ENCODE data around the gene ANGPTL2.

The ANGPTL2 gene

DNA sequence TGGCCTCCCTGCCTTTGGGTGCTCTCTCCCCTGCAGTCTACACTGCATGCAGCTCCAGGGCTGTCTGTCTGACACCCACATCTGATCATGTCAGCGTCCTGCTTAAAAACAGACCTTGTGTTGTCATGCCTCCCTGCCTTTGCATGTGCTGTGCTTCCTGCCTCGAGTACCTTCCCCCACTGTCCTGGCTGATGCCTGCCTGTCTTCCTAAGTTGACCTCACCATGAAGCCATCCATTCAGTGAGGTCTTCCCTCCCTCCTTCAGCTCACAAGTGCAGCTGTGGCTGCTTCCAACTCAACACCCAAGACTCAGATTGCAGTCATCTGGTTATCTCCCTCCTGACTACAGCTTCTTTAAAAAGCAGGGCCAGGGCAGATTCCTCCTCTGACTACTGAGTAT, 5.5 kb downstream of the ANGPTL2 start:
- DNase-seq = peak in 1 of 14 donors; percentile 34

DNA sequence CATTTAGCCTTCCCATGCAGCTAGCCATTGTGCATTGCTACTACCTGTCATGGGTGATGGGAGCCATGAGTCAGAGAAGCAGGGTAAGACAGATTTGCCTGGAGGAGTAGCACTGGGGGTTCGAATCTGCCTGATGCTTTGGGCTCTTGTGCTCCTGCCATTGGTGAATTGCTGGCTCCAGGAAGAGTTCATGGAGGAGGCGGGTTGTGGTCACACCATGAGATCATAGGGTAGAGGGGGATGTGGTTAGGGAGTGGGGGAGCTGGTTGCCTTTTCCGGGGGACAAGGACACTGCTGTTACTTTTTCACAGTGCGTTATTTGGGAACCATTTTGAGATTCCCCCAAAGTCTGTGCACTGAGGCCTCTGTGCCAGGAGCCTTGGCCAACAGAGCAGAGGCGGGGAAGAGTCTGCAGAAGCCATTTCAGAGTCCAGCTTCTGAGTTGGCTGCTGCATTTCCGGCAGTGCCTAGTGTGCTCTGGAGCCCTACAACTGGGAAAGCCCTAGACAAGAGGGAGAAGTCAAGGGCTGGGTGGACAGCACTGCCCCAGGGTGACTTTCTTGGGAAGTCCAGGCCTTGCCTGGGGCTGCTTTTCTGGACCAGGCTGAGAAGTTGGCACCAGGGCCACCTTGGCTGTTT, 6.2 kb downstream of the ANGPTL2 start:
- DNase-seq = no peak

DNA sequence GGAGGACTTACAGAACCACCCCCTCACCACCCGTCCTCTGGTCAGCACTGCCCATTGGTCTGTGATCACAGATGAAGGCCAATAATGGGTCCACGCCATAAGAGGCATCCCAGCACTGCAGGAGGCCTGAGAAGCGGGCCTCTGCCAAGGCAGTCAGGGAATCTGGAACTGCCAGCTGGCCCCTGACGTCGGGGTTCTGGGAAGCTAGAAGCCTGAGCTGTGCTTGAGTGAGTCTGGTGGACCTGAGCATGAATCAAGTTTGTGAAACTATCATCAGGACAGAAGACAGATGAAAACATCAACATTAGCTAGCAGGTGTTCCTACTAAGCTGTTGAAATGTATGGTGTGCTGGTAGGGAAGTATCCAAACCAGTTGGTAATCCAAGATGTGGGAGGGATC, 7.8 kb downstream of the ANGPTL2 start:
- DNase-seq = peak in 2 of 14 donors; percentile 71 to 80

DNA sequence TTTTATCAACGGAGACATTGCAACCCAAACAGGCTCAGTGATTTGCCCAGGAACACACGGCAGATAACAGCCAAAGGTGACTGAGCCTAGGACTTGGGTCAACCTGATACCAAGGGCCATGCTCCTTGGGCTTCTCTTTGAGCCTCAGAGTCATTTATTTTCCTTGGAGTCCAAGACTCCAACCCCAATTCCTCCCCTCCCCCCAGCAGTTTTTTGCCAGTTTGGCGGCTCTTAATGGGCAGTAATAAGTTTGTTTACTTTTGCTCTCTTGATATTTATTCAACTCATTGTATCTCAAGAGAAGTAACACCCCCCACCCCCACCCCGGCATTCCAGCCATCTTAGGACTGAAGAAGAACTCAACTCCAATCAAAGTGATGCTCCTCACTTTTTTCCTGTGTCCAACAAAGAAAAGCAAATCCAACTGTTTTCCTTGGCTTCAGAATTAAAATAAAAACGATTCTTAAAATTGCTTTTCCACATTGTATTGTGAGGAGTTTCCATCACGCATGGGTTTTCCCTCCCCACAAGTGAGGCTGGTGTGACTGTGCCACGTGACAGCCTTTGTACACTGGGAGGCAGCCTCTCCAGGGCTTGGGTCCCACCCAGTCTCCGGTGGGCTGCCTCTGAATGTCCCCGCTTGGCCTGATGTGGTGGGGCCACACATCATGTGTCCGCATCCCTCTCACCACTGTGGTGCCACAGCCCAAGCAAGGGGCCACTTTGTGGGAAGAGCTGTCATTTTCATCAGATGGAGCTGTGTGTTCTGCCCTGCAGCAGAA, 9.1 kb downstream of the ANGPTL2 start:
- no peak for DNase-seq

DNA sequence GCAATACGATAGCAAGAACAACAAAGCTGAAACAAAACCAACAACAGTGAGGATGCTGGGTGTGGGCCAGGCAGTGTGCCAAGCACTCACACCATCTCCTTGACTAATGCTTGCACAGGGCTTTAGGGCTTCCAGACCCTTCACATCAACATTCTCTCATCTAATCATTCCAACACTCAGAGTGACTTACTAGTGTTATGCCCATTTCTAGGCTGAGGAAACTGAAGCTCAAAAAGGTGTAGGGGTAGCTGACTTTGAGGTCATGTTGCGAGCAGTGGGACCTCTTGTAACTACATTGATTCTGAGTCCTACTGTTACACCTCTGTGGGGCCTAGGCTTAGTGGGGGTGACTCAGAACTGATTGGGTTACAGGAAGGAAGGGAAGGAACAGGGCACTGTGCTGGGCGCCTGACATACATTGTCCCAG, 9.7 kb downstream of the ANGPTL2 start:
- no peak for DNase-seq

DNA sequence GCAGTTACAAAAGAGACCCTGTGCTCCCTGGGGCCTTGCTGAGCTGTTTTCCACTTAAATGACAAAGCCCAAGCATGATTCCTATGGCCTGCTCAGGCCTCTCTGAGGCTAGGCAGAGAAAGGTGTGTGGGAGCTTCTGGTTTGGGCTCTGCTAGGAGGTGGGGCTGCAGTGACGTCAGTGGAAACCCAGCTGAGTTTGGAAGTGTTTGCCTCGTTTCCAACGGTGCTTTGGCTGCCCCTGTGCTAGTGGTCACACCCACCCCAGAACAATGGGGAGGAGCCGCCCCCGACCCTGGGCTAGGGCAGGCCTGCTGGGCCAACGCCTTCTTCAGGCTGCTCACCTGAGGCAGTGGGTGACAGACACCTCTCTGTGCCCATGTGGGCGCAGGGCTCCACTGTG, 10.4 kb downstream of the ANGPTL2 start:
- peak in 1 of 14 donors; percentile 75 for DNase-seq

DNA sequence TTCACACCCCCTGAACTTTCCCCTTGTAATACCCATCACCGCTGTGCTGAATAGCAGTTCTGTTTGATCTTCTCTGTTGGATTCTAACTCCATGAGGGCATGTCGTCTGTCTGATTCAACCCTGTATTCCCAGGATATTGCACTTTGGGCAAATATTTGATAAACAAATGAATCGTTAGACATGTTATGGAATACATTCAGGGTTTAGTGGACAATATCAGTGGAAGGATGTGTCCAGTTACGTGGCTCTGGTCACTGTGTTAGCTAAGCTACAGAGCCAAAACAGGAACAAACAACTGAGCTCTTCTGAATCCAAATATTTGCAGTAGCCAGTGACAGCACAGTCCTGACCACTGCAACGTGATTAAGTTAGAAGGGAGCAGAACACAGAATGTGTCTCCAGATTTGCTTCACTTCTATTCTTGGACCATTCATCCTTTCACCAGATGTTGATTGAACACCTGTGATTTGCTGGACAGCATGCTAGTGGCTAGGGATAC, 13.2 kb downstream of the ANGPTL2 start:
- no peak for DNase-seq

DNA sequence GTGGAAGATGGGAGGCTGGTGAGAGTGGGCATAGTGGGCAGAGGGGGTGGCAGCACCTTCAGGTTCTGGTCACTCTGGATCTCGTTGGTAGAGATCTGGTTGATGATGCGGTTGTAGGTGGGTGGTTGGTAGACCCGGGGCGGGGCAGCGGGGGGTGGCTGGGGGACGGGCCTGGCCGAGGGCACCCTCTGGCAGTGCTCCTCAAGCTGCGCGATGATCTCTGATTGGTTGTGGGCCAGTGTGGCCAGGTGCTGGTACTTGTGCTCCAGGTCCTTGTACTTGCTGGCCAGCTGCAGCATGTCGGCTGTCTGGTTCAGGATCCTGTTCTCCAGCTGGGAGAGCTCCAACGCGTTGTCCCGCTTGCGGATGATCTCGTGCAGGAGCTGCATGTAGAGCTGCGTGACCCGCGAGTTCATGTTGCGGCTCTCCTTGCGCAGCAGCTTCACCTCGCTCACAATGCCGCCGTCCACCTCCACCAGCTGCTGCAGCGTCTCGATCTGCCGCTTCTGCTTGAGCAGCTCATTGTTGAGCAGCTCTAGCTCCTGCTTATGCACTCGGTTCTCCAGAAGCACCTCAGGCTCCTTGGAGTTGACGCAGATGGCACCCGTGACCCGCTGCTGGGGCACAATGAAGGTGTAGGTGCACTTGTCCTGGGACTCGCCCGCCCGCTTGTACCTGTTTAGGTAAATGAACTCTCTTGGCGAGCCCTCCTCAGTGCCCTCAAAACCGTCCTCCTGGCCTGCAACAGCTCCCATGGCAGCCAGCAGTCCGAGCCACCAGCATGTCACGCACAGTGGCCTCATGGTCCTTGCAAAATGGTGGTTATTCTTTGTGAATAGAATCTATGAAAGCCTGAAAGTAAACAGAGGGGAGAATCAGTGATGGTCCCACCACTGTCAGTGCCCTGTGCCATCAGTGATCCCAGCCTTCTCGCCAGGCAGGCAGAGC, 14.2 kb downstream of the ANGPTL2 start:
- peak in 1 of 14 donors; percentile 26 for DNase-seq

DNA sequence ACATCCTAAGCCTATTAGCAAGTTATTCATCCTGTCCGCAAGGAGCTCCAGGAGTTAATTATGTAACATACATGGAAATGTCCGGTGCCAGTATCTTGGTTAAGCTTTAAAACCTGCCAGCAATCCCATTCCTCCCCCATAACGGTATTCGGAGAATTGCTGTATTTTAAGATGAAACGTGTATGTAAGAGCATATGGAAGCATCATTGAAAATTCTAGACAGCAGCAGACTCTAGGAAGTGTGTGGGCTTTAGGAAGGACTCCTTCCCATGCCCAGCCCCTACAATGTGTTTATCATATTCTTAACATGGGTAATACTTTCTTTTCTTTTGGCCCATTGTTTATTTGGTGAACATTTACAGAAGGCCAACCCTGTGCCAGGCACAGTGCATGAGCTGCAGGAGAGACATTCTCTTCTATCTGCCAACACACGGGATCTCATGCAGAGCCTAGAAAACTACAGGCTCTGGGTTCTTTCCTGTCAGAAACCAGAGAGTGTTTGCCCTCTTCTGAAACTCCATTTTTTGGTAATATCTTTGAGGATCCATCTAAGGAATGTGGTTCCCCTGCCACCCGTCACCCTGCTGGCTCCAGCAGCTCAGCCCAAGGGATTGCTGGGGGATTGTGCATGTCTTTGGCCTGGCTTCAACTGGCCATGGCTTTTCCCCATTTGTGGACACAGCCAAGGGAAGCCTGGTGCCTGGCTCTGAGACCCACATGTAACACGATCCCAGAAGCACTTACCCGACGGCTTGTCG, 15.1 kb downstream of the ANGPTL2 start:
- DNase-seq = peak in 2 of 14 donors; percentile 32 to 62

DNA sequence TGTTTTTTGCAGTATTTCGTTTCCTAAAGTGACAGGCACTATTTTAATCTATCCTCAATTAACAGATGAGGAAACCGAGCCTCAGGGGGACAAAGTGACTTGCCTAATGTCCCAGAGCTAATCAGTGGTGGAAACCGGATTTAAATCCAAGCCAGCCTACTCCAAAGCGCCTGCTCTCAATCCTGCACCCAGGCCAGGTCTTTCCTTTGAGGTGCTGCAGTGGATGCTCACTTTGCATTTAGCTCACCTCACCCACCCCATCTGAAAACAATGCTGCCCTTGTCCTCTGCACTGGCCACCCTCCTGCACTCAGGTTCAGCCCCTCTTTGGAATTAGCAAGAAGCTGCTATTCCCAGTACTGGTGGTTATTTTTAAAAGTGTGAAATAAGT, 16.0 kb downstream of the ANGPTL2 start:
- DNase-seq = no peak

DNA sequence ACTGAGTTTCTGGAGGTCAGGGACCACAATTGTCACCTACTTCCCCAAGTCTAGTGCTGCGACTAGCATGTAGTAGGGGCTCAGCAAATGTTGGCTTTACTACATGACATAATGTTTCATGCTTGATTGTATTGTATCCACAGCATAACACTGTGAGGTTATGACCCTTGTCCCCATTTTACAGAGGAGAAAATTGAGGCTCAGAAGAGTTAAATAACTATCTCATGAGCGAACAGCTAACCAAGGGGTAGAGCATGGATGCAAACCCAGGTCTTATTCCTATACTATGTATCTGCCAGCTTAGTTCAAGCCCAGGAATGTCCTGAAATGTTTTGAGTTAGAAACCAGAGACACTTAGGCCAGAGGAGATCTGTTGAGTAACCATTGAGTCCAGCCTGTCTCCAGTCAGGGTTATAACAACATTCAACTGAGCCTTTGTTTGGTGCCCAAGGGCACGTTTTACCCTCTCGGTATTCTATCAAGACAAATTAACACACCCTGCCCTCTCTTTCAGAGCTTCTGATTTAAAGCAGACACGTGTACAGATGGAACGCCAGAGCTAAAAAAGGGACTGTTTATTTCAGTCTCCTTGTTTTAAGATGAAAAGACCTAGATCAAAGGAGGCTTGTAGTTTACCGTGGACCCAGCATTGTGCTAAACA, 16.5 kb downstream of the ANGPTL2 start:
- no peak for DNase-seq

DNA sequence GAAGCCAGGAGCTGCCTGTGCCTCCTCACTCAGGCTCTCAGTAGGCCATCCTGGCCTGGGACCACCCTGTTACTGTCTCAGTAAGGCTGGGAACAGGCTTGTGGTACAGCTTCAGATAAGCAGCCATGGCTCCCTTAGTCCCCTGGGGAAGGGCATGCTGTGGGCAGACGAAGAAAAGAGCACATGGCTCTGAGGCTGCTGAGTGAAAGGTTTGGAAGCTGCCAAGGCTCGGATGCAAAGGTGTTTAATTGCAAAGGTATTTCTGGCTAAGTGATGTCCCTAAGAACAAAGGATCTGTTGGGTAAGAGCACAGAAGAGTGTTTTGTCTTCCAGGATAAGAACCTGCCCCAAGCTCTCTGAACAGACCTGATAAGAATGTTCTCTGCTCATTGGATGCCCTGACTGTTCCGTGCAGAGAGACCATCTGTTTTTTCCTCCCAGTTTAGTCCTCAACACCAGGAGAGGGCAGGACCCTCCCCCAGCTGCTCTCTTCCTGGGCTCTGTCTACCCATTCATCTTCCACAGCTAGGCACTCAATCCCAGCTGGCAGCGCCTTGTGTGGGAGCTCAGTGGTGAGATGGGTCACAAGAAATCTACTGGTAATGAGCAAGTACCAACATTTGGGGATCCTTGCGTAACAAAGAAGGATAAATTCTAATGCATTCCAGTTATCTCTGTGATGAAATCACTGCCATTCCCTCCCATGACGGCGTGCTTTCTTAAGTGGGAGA, 17.7 kb downstream of the ANGPTL2 start:
- peak in 1 of 14 donors; percentile 66 for DNase-seq

DNA sequence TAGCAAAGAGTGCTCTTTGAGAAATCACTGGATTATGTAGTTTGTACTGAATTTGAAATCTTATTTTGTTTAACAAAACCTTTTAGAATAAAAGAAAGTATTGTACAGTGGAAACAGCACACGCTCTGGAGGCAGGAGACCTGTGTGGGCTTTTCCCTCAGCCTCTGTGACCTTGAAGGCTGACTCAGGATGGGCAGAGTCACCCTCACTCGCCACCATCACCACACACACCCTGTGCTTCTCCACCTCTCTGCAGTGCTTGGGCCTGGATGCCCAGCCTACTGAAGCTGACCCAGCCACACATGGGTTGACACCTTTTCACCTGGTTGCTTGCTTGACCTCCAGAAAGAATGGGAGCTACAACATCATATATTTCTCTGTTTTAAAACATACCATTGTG, 19.6 kb downstream of the ANGPTL2 start:
- no peak for DNase-seq

DNA sequence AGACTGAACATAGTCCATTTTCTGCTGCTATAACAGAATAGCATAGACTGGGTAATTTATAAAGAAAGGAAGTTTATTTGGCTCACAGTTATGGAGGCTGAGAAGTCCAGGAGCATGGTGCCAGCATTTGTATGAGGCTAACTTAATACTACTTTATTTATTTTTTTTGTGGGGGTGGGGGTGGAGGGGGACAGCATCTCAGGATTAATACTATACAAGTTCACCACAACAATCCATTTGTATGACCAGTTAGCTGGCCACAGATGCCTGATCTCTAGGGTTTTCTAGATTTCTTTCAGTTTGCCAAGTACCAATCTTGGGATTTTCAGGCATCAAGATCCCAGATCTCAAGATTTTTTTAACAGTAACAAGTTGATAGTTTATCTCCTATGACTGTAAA, 20.3 kb downstream of the ANGPTL2 start:
- no peak for DNase-seq

DNA sequence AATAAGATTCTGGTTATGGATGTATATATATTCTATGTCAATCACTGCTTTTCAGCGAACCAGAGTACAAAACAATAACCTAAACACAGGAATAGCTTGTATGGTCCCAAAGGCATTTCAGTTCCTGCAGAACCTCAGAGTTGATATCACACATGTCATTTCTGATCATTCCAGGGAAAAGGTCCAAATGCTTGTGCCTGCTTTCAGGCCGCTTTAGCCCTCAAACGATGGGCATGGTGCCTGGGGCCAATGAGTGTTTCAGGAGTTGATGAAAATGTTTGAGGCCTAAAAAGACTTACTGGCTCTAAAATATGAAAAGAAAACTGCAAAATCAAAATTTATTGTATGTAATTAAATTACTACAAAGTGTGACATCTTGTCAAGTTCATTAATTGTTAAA, 22.8 kb downstream of the ANGPTL2 start:
- DNase-seq = no peak

DNA sequence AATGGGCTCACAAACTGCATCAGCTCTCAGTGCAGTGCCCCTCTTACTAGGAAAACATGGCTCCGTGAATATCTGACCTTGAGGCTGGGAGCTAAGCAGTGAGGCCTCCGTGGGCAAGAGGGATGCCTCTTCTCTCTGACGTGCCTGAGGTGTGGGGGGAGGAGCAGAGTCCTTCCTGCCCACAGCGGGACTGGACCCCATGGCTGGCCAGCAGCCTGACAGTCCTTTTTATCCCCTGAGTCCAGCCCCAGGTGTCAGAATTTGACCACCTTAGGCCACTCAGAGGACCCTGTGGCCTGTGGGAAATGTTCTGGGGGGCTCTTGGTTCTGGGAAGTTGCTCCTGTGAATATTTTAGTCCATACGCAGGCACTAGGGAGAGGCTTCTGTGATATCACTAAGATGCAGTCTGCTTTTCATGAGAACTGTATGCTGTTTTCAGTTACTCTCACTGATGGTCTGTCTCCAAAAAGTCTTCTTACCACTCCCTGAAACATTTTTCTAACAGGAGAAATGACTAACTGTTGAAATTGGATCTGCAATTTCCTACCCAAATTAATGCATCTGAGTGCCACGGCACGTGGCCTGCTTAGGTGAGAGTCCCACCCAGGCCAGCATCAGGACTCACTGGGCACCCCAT, 23.4 kb downstream of the ANGPTL2 start:
- peak in 1 of 14 donors; percentile 25 for DNase-seq

DNA sequence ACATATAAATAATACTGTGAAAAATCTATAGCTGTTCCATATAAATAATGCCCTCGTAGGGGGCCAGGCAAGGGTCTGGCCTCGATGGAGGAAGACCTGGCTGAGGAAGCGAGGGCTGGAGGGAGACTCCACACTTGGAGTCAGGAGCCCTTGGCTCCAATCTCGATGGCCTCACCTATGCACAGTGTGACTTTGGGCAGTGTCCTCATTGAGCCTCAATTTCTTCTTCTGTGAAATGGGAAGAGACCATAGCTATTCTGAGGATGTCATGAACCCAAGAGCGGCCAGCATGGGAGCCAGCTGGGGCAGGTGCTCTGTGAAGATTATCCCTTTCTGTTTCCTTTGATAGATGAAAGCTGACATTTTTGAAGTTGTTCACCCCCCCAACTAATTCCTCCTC, 24.8 kb downstream of the ANGPTL2 start:
- no peak for DNase-seq

DNA sequence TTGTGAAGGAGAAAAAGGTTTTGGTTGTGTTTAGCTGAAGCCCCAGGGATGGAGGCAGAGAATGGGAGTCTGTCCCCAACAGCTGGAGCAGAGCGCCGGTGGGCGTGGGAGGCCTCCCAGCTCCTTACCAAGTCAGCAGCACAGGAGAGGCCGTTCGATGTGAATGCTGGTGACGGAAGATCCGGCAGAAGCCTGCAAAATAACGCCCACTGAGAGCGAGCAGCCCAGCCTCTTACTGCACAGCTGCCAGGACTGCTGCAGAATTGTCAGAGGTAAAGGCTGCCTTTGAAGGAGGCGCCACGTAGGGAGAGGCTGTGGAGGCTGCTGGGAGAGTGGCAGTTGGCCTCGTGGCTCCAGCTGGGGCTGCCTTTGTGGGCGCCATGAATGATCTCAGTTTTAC, 26.2 kb downstream of the ANGPTL2 start:
- DNase-seq = peak in 2 of 14 donors; percentile 24 to 33

DNA sequence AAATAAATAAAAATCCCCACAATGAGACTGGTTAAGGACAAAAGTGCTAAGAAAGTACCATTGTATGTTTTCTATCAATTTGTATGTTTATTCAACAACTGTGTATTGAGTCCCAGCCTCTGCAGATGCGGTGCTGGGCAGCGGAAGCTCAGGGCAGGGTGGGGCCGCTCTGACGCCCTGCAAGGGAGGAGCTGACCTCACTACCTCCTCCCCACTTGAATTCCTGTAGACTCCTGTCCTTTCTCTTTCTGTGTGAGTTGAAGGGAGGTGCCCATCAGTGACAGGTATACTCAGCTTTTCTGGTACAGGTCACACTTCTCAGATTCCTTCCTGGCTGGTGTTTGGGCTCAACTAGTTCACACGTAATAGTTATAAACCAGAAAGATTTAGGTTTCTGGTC, 27.0 kb downstream of the ANGPTL2 start:
- DNase-seq = no peak

DNA sequence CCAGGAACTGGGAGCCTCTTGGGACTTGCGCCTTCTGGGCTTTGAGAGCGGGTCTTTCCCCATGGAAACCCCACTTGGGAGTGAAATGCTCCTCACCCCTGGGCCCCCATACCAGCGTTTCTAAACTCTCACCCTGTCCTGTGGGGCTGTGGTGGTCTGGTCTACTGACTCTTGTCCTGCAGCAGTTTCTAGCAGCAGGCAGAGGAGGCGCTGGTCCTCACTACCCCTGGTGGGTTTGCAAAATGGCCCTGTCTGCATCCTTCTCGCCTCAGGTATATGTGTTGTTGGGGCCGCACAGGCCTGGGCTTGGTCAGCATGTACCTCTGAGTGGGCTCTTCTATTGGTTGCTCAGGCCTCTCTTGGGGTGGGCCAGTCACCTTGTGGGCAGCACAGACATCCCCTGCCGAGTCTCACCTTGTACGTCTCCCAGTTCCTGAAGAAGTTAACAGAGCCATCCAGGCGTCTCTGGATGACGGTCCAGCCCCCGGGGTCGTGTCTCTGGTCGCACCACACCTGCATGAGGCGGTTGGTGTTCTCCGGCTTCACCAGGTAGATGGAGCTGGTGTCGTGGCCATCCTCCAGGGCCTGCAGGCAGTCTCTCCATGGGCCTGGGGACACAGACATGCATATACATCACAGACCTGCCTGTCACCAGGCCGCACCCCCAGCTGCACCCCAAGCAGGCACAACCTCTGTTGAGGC, 29.0 kb downstream of the ANGPTL2 start:
- no peak for DNase-seq
